ENCODE data around the gene CSRP1. TPM values are rescaled to one million over a fixed set of nuclear protein-coding genes. Genes with fewer than 3 reads are reported as not detected.

Gene CSRP1
- total and polyA plus RNA-seq, 9 of the 15 experiments (the other 6 are each of a cell fraction or from before 2014, with no cell fraction given) = 6.8 to 39.4 (median 23.7) TPM

- POLR2A ChIA-PET = interaction anchor here (0.7 kb wide), 1 partner anchor 285 kb away, joined by 3 read pairs; no protein-coding TSS in a partner anchor
- no peak overlapping the region for H3K4me3 ChIP-seq
- no peaks in the 10 kb centered on the region for H4K20me1 ChIP-seq (replicated peaks; ENCODE audit: control insufficient read depth, insufficient read depth, low read length)
- no peaks in the 10 kb centered on the region for H3K79me2 ChIP-seq (ENCODE audit: control insufficient read depth, insufficient read depth, low read length)
- no peaks in the 10 kb centered on the region for H3K9me3 ChIP-seq (replicated peaks; ENCODE audit: control insufficient read depth, insufficient read depth, low read depth, low read length)
- no peak overlapping the region for H2AFZ ChIP-seq (ENCODE audit: low read depth, low read length)
- no peaks in the 10 kb centered on the region for H3K36me3 ChIP-seq (ENCODE audit: control insufficient read depth, insufficient read depth, low read length)
- CTCF ChIA-PET (ENCODE audit: low intra/inter-chr PET ratio) = interaction anchor here (0.6 kb wide), 1 partner anchor 46 kb away, joined by 3 read pairs; no protein-coding TSS in a partner anchor
- no peak for TF ChIP-seq DMBX1 (CRISPR knock-in tag; IDR thresholded peaks at IDR 0.05; ENCODE audit: borderline replicate concordance)
- TF ChIP-seq POLR3G (IDR thresholded peaks at IDR 0.05; ENCODE audit: extremely low read depth, insufficient read length, insufficient replicate concordance) = no peak
- TF ChIP-seq ZNF316 (IDR thresholded peaks at IDR 0.05) = no peak
- TF ChIP-seq, protein P1, sequence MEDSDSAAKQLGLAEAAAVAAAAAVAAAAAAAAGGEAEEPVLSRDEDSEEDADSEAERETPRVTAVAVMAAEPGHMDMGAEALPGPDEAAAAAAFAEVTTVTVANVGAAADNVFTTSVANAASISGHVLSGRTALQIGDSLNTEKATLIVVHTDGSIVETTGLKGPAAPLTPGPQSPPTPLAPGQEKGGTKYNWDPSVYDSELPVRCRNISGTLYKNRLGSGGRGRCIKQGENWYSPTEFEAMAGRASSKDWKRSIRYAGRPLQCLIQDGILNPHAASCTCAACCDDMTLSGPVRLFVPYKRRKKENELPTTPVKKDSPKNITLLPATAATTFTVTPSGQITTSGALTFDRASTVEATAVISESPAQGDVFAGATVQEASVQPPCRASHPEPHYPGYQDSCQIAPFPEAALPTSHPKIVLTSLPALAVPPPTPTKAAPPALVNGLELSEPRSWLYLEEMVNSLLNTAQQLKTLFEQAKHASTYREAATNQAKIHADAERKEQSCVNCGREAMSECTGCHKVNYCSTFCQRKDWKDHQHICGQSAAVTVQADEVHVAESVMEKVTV (CRISPR knock-in tag; IDR thresholded peaks at IDR 0.05) = no peak
- TF ChIP-seq SRF (CRISPR knock-in tag; IDR thresholded peaks at IDR 0.05) = no peak
- TF ChIP-seq JUND (IDR thresholded peaks at IDR 0.05; ENCODE audit: borderline replicate concordance, low read depth, low read length) = no peak
- 0 out of 3 replicates have a peak, but pooled peaks have one; percentile 21 for TF ChIP-seq JUND (tag; IDR thresholded peaks at IDR 0.05; ENCODE audit: borderline replicate concordance, low read depth, low read length)
- no peak for TF ChIP-seq PTTG1 (tag; IDR thresholded peaks at IDR 0.05; ENCODE audit: low read depth)
- no peak for TF ChIP-seq ZNF561 (CRISPR knock-in tag; conservative IDR thresholded peaks at IDR 0.05)
- TF ChIP-seq, protein P2, sequence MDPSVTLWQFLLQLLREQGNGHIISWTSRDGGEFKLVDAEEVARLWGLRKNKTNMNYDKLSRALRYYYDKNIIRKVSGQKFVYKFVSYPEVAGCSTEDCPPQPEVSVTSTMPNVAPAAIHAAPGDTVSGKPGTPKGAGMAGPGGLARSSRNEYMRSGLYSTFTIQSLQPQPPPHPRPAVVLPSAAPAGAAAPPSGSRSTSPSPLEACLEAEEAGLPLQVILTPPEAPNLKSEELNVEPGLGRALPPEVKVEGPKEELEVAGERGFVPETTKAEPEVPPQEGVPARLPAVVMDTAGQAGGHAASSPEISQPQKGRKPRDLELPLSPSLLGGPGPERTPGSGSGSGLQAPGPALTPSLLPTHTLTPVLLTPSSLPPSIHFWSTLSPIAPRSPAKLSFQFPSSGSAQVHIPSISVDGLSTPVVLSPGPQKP (CRISPR knock-in tag; IDR thresholded peaks at IDR 0.05) = no peak
- H3K27ac ChIP-seq (ENCODE audit: extremely low read depth, low read depth, low read length) = no peak overlapping the region
- in situ Hi-C loops (cut with MboI) (no loop called here), intact Hi-C loops (cut with micrococcal nuclease) (loop anchor here (10.0 kb wide), 1 partner anchor 438 kb away; no protein-coding TSS in a partner anchor)
- FAIRE-seq (no peak), DNase-seq (ENCODE audit: extremely low read depth in 1 of 4, low spot score in 3 of 4) (peak in 1 of 4 experiments; percentile 6), ATAC-seq (no peak)
- WGBS (ENCODE audit: insufficient coverage, low coverage, missing lambda C conversion rate) = 50% methylated on average over 2 of the region's 2 CpGs
- no TSS peak for BruUV-seq (replicated peaks)
- H3K4me1 ChIP-seq (replicated peaks in 1 of 2; ENCODE audit: control insufficient read depth in 2 of 2, insufficient read depth in 2 of 2, low read length in 2 of 2) = peaks cover 23 to 28% of the 10 kb centered on the region in 2 experiments
- H3K9ac ChIP-seq (ENCODE audit: insufficient read depth in 1 of 2, low read depth in 2 of 2, low read length in 2 of 2) = no peak overlapping the region
- H3K27me3 ChIP-seq (ENCODE audit: control insufficient read depth in 2 of 2, insufficient read depth in 2 of 2, low read length in 2 of 2) = peaks cover 25 to 45% of the 10 kb centered on the region in 2 experiments
- H3K4me2 ChIP-seq (ENCODE audit: insufficient read depth, low read length) = no peak overlapping the region
- no peaks in the 10 kb centered on the region for H3K9me1 ChIP-seq (ENCODE audit: control insufficient read depth, insufficient read depth, low read length)
Observed at GRCh38 chr1:201537028-201537427, 30.1 kb upstream of the CSRP1 start.
